HG03520 (cell line): ENCODE measurements around the gene AGBL3.
A peak's percentile ranks its signal among the peaks of the same experiment; 100 is the strongest.
"Not testable (repeated sequence)": the region's sequence is repeated elsewhere in the genome, so short reads cannot be mapped to it uniquely, and the experiment has no call there.

Experiments used
- ATAC-seq: cut with Tn5 transposase; IDR thresholded peaks from one replicate; pipeline ENCODE4 v1.9.1; 2021; ENCODE audit warnings: mild to moderate bottlenecking, moderate library complexity; ENCODE audit not compliant: unreplicated experiment

The AGBL3 gene

DNA sequence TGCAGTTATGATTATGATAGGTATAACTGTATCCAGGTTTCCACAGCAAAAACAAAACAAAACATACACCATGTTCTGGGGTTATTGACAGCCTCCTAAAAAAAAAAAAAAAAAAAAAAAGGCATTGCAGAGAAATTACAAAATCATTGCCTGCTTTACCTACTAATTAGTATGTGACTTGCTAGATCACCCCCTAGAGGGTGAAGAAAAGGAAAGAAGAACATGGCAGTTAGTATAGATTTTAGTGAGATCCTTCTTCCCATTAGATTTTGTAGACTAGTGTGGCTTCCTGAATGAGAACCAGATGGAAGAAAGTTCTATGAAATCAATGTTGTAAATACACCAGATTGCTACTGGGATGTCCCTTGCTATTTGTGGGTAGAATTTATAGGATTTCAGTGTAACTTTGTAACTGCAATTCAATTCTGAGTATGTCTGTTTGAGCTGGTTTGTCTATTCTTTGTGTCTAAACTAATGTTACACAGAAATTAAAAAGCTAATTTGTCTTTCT is 24.0 kb upstream of the AGBL3 start:
- no peak for ATAC-seq

DNA sequence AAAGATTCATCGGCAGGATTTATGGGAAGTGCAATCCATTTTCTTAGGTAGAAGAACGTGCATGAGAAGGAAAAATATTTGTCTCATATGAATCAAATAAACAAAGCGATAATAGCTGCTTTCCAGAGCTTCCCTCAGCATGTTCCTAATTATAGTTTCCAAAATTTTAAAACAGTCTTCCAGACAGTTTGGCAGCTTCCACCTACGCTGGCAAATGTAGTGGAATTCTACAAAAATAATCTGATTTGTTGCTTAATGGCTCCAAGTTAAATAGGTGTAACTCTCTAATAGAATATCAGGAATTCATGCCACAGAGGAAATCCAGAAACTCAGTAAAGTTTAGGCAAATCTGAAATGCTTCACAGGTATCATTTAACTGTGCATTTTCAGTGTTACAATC is 23.3 kb upstream of the AGBL3 start:
- ATAC-seq, result no peak

- no peak for ATAC-seq
These were observed 19.6 kb upstream of the AGBL3 start for GRCh38 chr7:134966691-134967090.

- ATAC-seq, result no peak
These were observed 18.2 kb upstream of the AGBL3 start for GRCh38 chr7:134968110-134968509.

DNA sequence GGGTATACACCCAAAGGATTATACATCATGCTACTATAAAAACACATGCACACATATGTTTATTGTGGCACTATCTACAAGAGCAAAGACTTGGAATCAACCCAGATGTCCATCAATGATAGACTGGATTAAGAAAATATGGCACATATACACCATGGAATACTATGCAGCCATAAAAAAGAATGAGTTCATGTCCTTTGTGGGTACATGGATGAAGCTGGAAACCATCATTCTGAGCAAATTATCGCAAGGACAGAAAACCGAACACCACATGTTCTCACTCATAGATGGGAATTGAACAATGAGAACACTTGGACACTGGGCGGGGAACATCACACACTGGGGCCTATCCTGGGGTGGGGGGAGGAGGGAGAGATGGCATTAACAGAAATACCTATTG is 4.7 kb upstream of the AGBL3 start:
- ATAC-seq, result not testable (repeated sequence)

- ATAC-seq, result peak; percentile 38
These were observed 380 bp upstream of the AGBL3 start for GRCh38 chr7:134985894-134986362.

- ATAC-seq, result no peak
These were observed 1.9 kb downstream of the AGBL3 start for GRCh38 chr7:134988161-134988560.

DNA sequence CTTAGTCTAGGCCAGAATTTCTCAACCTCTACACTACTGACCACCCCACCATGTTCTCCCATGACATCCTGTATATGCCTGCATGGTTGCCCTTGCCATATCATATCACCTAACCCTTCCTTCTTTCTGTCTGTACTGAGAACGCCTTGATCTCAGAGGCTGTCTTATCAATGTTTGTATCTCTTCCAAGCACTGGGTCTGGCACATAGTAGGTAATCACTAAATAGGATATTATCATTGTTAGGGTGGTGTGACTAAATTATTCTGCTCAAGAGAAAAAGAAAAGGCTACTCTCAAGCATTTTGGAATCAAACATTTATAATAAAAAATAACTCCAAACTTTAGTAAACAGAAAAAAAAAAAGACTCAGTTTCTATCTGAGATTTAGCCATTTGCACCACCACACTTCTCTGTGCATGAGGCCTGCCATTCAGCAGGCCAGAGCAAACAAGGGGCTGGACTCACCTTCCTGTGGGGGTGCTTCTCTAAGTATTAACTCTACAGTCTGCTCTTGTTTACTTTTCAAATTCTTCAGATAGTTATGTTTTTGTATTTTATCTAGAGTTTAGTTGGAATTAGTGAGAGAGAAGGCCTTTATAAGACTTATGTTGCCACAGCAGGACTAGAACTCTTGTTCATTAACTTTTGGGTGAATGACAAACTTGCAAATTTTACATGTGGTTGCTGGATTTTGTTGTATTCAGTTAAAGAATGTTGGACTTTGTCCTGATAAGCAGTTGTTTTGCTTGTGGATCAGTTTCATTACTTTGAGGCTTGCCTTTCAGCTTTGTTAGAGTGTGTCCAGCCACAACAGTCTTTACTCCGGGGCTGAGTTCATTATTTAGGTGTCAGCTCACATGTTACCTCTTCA is 5.4 kb downstream of the AGBL3 start:
- ATAC-seq, result no peak

DNA sequence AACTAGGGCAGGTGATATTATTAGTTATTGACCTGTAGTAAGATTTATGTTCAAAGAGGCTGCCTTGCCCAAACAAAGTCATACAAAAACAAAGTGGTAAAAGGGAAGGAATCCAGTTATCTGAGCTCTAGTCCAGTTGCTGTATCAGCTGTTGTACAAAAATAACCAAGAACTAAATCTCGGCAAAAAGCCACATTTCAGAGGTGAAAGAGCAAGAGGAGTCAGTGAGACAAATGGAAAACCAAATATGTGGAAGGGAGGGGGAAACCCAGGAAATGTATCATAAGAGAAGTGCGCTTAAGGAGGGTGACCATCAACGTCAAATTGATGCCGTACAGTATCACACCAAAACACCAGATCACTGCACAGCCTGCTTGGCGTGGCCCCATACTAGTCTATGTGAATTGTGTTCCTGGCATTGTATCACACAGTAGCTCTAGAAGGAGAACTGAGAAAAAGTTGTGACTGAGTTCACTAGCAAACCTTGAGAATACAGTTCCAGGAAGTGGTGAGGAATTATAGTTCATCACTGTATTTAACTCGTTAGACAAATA is 6.4 kb downstream of the AGBL3 start:
- ATAC-seq, result peak; percentile 68

DNA sequence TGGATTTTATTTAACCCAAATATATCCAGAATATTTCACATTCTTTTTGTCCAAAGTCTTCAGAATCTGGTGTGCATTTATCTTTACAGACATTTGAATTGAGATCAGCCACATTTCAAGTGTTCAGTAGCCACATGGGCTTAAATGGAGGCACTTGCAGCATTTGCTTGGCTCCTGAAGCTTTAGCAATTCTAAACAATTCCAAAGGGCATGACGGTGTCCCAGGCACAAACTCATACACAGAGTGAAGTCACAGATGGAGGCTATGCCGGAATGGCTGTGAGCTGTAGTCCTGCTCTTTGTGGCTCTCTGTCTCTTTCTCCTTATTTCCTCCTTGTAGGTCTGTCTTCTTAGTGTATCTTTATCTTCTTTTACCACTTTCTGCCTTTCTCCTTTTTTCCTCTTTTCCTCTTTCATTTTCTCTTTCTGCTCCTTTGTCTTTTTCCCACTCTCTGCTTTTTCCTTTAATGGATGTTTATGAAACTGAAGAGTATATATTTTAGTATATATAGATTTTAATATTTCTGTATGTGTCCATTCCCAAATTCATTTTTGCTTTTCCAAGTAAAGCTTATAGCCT is 7.7 kb downstream of the AGBL3 start:
- no peak for ATAC-seq

DNA sequence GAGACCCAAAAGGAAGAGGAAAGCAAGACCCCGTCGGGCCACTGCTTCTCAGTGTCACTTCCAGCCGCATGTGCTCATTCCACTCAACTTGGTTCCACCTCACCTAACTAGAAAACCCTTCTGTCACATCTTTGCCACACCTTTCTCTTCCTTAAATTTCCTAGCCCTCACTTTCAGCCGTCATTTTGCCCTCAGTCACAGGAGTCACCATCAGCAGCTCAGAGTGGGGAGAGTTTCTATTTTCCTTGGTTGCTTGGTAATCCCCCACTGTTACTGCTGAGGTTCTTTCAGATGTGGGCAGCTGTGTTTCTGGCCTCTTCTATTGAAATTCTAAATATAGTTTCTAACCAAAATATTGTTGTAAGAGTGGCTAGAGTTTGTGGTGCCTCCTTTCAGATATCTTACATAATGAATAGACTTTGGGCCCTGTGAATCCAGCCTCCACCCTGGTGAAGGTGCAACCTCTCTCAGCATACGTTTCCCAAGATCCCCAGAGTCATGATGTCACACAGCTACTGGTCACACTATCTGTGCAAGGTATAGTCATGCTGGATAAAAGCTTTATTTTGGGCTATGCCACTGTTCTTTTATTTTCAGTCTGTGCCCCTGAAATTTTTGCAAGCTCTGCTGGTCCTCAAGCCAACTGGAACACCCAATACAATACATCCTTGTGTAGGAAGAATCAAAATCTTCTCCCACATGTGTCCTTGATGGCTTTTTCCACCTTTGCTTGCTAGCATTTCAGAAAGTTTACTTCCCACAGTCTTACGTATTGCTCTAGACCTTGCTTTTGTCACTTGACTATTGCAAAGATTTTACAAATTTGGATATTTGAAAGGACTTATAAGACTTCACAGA is 9.2 kb downstream of the AGBL3 start:
- ATAC-seq, result peak; percentile 50

DNA sequence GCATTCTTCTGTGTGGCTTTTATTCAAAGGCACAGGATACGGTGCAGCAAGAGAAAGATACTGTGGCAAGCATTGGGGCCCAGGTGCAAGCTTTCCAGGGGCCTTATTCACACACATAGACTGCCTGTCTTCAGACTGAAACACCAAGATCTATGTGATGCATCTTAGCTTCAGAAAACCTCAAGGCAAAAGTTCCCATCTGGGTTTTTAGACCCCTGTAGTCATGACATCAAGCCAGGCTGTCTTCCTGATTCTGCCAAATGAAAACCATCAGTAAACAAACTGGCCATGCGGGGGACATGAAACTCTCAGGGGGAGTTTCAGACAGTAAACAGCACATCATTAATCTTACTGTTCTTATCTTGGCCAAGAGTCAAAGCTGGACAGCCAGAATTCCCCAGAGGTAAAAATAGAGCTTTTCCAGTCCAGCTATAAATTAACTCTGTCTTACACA is 9.8 kb downstream of the AGBL3 start:
- ATAC-seq, result peak; percentile 33

- ATAC-seq, result no peak
These were observed 11.0 kb downstream of the AGBL3 start for GRCh38 chr7:134997214-134997885.

- ATAC-seq, result no peak
These were observed 12.8 kb downstream of the AGBL3 start for GRCh38 chr7:134999136-134999535.

DNA sequence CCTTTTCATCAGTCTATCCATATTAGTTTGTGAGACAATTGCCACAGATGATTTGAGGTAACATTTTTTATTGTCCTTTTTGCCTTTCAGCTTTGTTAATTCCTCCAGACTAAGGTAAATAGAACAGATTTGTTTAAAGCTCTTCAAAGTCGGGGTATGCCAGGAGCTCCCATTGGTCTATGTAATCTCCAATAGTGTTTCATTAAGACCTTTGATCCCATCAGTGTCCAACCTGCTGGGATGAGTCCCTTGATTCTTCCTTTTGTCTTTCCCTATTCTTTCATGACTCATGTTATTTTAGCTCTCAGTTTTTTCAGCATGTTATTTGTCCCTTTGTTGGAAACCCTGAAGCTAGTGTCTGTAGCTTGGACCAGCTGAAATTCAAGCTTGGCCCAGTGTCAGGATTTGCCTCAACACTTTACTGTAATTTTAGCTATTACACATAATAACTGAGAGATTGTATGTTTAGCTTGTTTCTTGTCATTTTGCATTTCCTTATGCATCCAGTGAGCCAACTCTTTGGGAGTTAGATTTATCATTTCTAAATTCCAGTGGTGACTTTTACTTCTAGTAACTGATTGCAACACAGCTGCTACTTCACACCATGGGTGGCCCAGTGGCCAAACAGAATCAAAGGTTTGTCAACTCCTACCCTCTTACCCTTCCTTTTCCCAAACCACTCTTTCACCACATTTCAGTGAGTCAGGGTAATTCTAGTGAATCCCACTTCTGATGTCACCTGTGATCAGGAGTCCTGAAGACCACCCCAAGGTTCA is 15.3 kb downstream of the AGBL3 start:
- no peak for ATAC-seq

DNA sequence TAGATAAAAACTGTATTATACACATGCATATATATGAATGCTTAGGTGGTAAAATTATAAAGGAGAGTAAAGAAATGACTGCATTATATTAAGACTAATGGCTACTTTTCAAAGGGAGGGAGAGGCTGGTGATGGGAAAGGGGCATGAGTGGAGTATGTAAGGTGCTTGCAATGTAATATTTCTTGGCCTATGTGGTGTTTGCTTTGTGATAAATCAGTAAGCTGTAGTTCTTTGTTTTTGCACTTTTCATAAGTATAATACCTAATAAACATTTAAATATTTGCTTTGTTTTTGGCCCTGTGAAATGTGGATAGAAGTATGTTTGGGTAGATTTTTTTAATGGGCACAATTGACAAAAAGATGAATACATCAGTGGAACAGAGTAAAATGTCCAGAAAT is 25.9 kb downstream of the AGBL3 start:
- ATAC-seq, result no peak

GRCh38 chr7:135023622-135024021 is 37.3 kb downstream of the AGBL3 start:
- no peak for ATAC-seq

DNA sequence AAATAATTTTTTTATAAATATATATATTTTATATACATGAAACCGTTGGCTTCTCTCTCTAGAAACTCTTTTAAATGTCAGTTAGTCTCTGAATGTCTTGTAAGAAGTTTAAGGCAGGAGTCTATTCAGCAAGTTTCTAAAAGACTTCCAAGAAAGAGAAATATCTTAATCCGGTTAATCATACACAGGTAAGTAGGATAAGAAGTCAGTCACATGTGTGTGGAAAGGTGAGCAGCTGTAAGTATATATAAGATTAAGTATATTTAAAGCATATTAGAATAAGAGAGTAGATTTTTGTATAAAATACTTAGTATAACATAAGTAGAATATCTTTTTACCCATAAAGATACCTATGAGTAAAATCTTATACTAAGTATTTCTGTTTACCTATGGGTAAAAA is 48.9 kb downstream of the AGBL3 start:
- no peak for ATAC-seq

DNA sequence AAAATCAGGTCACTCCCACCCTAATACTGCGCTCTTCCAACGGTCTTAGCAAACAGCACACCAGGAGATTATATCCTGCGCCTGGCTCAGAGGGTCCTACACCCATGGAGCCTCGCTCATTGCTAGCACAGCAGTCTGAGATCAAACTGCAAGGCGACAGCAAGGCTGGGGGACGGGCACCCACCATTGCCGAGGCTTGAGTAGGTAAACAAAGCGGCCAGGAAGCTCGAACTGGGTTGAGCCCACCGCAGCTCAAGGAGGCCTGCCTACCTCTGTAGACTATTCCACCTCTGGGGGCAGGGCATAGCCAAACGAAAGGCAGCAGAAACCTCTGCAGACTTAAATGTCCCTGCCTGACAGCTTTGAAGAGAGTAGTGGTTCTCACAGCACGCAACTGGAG is 80.7 kb downstream of the AGBL3 start:
- not testable (repeated sequence) for ATAC-seq

- ATAC-seq, result no peak
These were observed 87.8 kb downstream of the AGBL3 start for GRCh38 chr7:135074096-135074495.
